Measurements from ENCODE around the gene EMILIN1. TPM values are rescaled to one million over a fixed set of nuclear protein-coding genes. Genes with fewer than 3 reads are reported as not detected.

EMILIN1 gene
- total and polyA plus RNA-seq, 2 of the 8 experiments (the other 6 are each of a cell fraction or from before 2014, with no cell fraction given): 1.9 to 3.0 TPM

DNA sequence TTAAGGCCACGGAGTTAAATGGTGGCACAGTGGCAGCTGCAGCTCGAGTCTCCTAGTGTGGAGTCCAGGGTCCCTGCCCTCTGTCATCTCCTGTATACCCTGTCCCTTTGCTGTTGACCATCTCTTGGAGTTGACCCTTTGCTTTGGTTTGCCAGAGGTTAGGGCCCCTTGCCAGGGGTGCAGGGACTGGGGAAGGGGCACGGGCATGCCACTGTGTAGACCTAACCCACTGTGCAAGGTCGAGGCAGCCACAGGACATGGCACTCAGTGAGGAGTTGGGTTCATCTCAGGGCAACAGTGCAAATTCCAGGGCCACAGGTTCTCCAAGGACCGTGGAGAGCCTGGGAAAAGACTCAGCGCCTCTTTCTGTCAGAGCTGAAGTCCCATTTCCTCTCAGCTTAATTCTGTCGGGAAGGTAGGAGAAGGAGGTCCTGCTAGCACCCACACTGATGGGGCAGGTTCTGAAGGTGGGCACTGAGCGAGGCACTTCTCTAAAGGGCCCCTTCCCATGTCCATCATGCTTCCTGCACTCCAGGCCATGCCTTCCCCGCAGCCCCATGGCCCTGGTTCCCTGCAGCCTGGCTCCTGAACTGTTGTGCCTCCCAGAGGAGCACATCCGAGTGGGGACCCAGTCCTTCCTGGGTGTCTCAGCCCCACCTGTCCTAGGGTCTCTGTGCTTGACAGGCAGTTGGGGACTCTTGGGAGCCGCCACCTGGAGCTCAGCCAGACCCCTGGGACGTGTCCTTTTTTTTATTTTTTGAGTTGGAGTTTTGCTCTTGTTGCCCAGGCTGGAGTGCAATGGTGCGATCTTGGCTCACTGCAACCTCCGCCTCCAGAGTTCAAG lies 10.9 kb downstream of the EMILIN1 start:
- H3K27ac ChIP-seq (ENCODE audit: low read depth, low read length): no peak overlapping the region
- peaks cover 0 to 9% (median 4%) of the 10 kb centered on the region in 4 experiments; a peak in 2 of 7 replicates for H3K27me3 ChIP-seq (replicated peaks in 1 of 4; ENCODE audit: control insufficient read depth in 3 of 4, extremely low read depth in 1 of 4, insufficient read depth in 3 of 4, low read length in 3 of 4)
- no peak overlapping the region for H3K4ac ChIP-seq (replicated peaks; ENCODE audit: insufficient read length, low read depth, low read length)
- WGBS, 2 experiments (ENCODE audit: extremely low coverage in 1 of 2, insufficient coverage in 1 of 2, insufficient read length in 1 of 2, insufficient replicate concordance in 2 of 2, low coverage in 1 of 2, low lambda C conversion rate in 2 of 2, missing lambda C conversion rate in 1 of 2): 92% methylated on average over 14 of the region's 14 CpGs; no CpG with 5 or more reads in 1 of the 2 experiments
- no peak overlapping the region for H4K5ac ChIP-seq (ENCODE audit: insufficient read length, low read depth, low read length)
- H4K20me1 ChIP-seq (replicated peaks in 1 of 2; ENCODE audit: control insufficient read depth in 1 of 2, insufficient read depth in 2 of 2, low read length in 2 of 2): peaks cover 1 to 6% of the 10 kb centered on the region in 2 experiments
- no peak overlapping the region for H2BK12ac ChIP-seq (ENCODE audit: low read depth, low read length)
- H3K4me1 ChIP-seq (replicated peaks in 1 of 4; ENCODE audit: control insufficient read depth in 3 of 4, insufficient read depth in 4 of 4, low read length in 3 of 4): peaks cover 4 to 15% (median 4%) of the 10 kb centered on the region in 4 experiments; a peak in 5 of 7 replicates
- H3K23me2 ChIP-seq (ENCODE audit: low read depth, low read length): peaks cover 10% of the 10 kb centered on the region; the same call in 1 of the 2 replicates
- CTCF ChIA-PET (ENCODE audit: partially characterized antibody): interaction anchor here (0.7 to 16.5 kb wide), 8 partner anchors 8 to 176 kb away, joined by 3 to 160 read pairs (median 4); partner anchors contain the start of genes ABHD1, AGBL5 and PREB
- H3K79me1 ChIP-seq (ENCODE audit: low read depth, low read length): no peaks in the 10 kb centered on the region
- H3K79me2 ChIP-seq (ENCODE audit: control insufficient read depth in 1 of 2, insufficient read depth in 2 of 2, low read length in 2 of 2): no peaks in the 10 kb centered on the region
- no peak overlapping the region for H2AK5ac ChIP-seq (ENCODE audit: low read depth, low read length)
- DNase-seq (ENCODE audit: low read depth in 1 of 2, low spot score in 2 of 2): no peak
- H2BK120ac ChIP-seq (replicated peaks; ENCODE audit: low read depth, low read length): no peak overlapping the region
- no peak overlapping the region for H3K23ac ChIP-seq (ENCODE audit: insufficient read length)
- H3K18ac ChIP-seq (ENCODE audit: extremely low read depth, low read length): no peak overlapping the region
- H2BK5ac ChIP-seq (ENCODE audit: low read depth, low read length): no peak overlapping the region
- H2AFZ ChIP-seq (ENCODE audit: low read length): no peak overlapping the region
- no peak overlapping the region for H4K91ac ChIP-seq (replicated peaks; ENCODE audit: insufficient read length, low read length)
- no peak overlapping the region for H3K4me3 ChIP-seq (ENCODE audit: extremely low read depth in 1 of 4, insufficient read depth in 2 of 4, low read depth in 3 of 4, low read length in 4 of 4)
- no peak for FAIRE-seq
- H3K9me3 ChIP-seq (ENCODE audit: insufficient read depth in 2 of 2, low read depth in 1 of 2, low read length in 1 of 2): no peaks in the 10 kb centered on the region
- POLR2A ChIA-PET (ENCODE audit: partially characterized antibody): interaction anchor here (1.1 to 1.5 kb wide), 2 partner anchors 17 to 106 kb away, joined by 3 to 4 read pairs; no protein-coding TSS in a partner anchor
- no peak overlapping the region for H3K4me2 ChIP-seq (ENCODE audit: insufficient read depth in 1 of 2, low read depth in 2 of 2, low read length in 2 of 2)
- H4K8ac ChIP-seq (ENCODE audit: extremely low read depth, insufficient read depth, low read length): no peak overlapping the region
- H3K56ac ChIP-seq (replicated peaks; ENCODE audit: insufficient read length, low read depth, low read length): no peak overlapping the region
- H2BK15ac ChIP-seq (ENCODE audit: low read length): no peak overlapping the region
- H3K14ac ChIP-seq (ENCODE audit: insufficient read length): no peak overlapping the region
- no peak overlapping the region for H3K9ac ChIP-seq (replicated peaks in 1 of 4; ENCODE audit: extremely low read depth in 1 of 4, low read depth in 3 of 4, low read length in 3 of 4)
- no peak overlapping the region for H2BK20ac ChIP-seq (ENCODE audit: low read length)
- no peaks in the 10 kb centered on the region for H3K36me3 ChIP-seq (ENCODE audit: control insufficient read depth in 2 of 4, insufficient read depth in 4 of 4, low read length in 3 of 4)
- TF ChIP-seq ZNF274 (IDR thresholded peaks at IDR 0.05; ENCODE audit: borderline replicate concordance, extremely low read depth, low read length): no peak

Measured in H1 (cell line).